HepG2 (cell line): ENCODE data around the gene TPX2. TPM values are rescaled to one million over a fixed set of nuclear protein-coding genes. Genes with fewer than 3 reads are reported as not detected.

Experiments
- DMAP1 ChIP-seq: IDR thresholded peaks from 2 replicates; pipeline ENCODE4 v1.6.1; 2016
- GATA4 ChIP-seq: sonication (generic); IDR thresholded peaks from 2 replicates; pipeline ENCODE4 v1.6.1; 2016; ENCODE audit warnings: antibody characterized with exemption, low read depth, borderline replicate concordance
- HDAC1 ChIP-seq: sonication (generic); formaldehyde crosslinking; IDR thresholded peaks from 2 replicates; pipeline ENCODE4 v1.5.1; 2020; ENCODE audit warnings: mild to moderate bottlenecking, missing genetic modification reagents
- HMGA1 ChIP-seq: sonication (generic); formaldehyde crosslinking; conservative IDR thresholded peaks from 2 replicates; pipeline ENCODE4 v1.4.0; 2020; ENCODE audit warnings: missing genetic modification reagents
- KLF13 ChIP-seq: sonication (generic); formaldehyde crosslinking; IDR thresholded peaks from 2 replicates; pipeline ENCODE4 v1.4.0; 2020; ENCODE audit warnings: mild to moderate bottlenecking, missing genetic modification reagents
- MAFG ChIP-seq: sonication (generic); formaldehyde crosslinking; IDR thresholded peaks from 2 replicates; pipeline ENCODE4 v1.5.1; 2020; ENCODE audit warnings: mild to moderate bottlenecking, missing genetic modification reagents
- MIER3 ChIP-seq: IDR thresholded peaks from 2 replicates; pipeline ENCODE4 v1.6.1; 2016; ENCODE audit warnings: missing compliant biosample characterization, borderline replicate concordance
- MTF1 ChIP-seq: sonication (generic); formaldehyde crosslinking; IDR thresholded peaks from 2 replicates; pipeline ENCODE4 v1.5.0; 2020; ENCODE audit warnings: missing genetic modification reagents
- NCOA5 ChIP-seq: sonication (generic); formaldehyde crosslinking; IDR thresholded peaks from 2 replicates; pipeline ENCODE4 v1.4.0; 2020; ENCODE audit warnings: missing genetic modification reagents
- NFKB2 ChIP-seq: sonication (generic); formaldehyde crosslinking; IDR thresholded peaks from 2 replicates; pipeline ENCODE4 v1.4.0; 2020; ENCODE audit warnings: missing genetic modification reagents, borderline replicate concordance
- NPAS2 ChIP-seq: sonication (generic); formaldehyde crosslinking; IDR thresholded peaks from 2 replicates; pipeline ENCODE4 v1.8.0; 2022; ENCODE audit warnings: mild to moderate bottlenecking, missing genetic modification reagents, borderline replicate concordance
- SAFB2 ChIP-seq: sonication (generic); formaldehyde crosslinking; IDR thresholded peaks from 2 replicates; pipeline ENCODE4 v1.5.1; 2020; ENCODE audit warnings: missing genetic modification reagents, low read depth, mild to moderate bottlenecking, borderline replicate concordance
- SCMH1 ChIP-seq: sonication (generic); formaldehyde crosslinking; IDR thresholded peaks from 2 replicates; pipeline ENCODE4 v1.9.0; 2021; ENCODE audit warnings: missing genetic modification reagents, mild to moderate bottlenecking, borderline replicate concordance
- SIX4 ChIP-seq: sonication (generic); formaldehyde crosslinking; IDR thresholded peaks from 2 replicates; pipeline ENCODE4 v1.4.0; 2020; ENCODE audit warnings: missing genetic modification reagents
- YEATS4 ChIP-seq: sonication (generic); formaldehyde crosslinking; IDR thresholded peaks from 2 replicates; pipeline ENCODE4 v1.4.0; 2020; ENCODE audit warnings: missing genetic modification reagents, borderline replicate concordance
- ZBTB21 ChIP-seq: sonication (generic); formaldehyde crosslinking; IDR thresholded peaks from 2 replicates; pipeline ENCODE4 v1.4.0; 2020; ENCODE audit warnings: missing genetic modification reagents
- ZFP36 ChIP-seq: fragments of 150-350 bp; IDR thresholded peaks from 2 replicates; pipeline ENCODE4 v1.6.1; 2018; ENCODE audit warnings: borderline replicate concordance, low read length, low read depth; ENCODE audit not compliant: partially characterized antibody
- ZNF30 ChIP-seq: sonication (generic); formaldehyde crosslinking; IDR thresholded peaks from 2 replicates; pipeline ENCODE4 v1.5.0; 2020; ENCODE audit warnings: mild to moderate bottlenecking, missing genetic modification reagents
- ZNF317 ChIP-seq: sonication (generic); formaldehyde crosslinking; IDR thresholded peaks from 2 replicates; pipeline ENCODE4 v1.5.0; 2020; ENCODE audit warnings: mild to moderate bottlenecking, missing genetic modification reagents
- ZNF564 ChIP-seq: sonication (generic); formaldehyde crosslinking; IDR thresholded peaks from 2 replicates; pipeline ENCODE4 v1.8.1; 2023; ENCODE audit warnings: mild to moderate bottlenecking, missing genetic modification reagents
- ZNF607 ChIP-seq: sonication (generic); formaldehyde crosslinking; IDR thresholded peaks from 2 replicates; pipeline ENCODE4 v1.5.1; 2020; ENCODE audit warnings: missing genetic modification reagents, mild to moderate bottlenecking, borderline replicate concordance
- ZNF660 ChIP-seq: sonication (generic); formaldehyde crosslinking; IDR thresholded peaks from 2 replicates; pipeline ENCODE4 v1.5.1; 2020; ENCODE audit warnings: mild to moderate bottlenecking, low read depth, missing genetic modification reagents, borderline replicate concordance
- ZNF713 ChIP-seq: sonication (generic); formaldehyde crosslinking; IDR thresholded peaks from 2 replicates; pipeline ENCODE4 v1.4.0; 2020; ENCODE audit warnings: mild to moderate bottlenecking, missing genetic modification reagents
- ZNF773 ChIP-seq: sonication (generic); formaldehyde crosslinking; IDR thresholded peaks from 2 replicates; pipeline ENCODE4 v1.4.0; 2020; ENCODE audit warnings: missing genetic modification reagents, borderline replicate concordance
- ZNF777 ChIP-seq: sonication (generic); formaldehyde crosslinking; IDR thresholded peaks from 2 replicates; pipeline ENCODE4 v1.4.0; 2020; ENCODE audit warnings: missing genetic modification reagents
- ZNF782 ChIP-seq: sonication (generic); formaldehyde crosslinking; IDR thresholded peaks from 2 replicates; pipeline ENCODE4 v1.4.0; 2020; ENCODE audit warnings: missing genetic modification reagents, mild to moderate bottlenecking, borderline replicate concordance
- ZNF788 ChIP-seq: sonication (generic); formaldehyde crosslinking; IDR thresholded peaks from 2 replicates; pipeline ENCODE4 v1.5.0; 2020; ENCODE audit warnings: mild to moderate bottlenecking, missing genetic modification reagents, borderline replicate concordance
- polyA plus RNA-seq, 8 experiments: library from polyadenylated mRNA; depleted of rRNA in 3 of 8; stranded (reverse) in 7 of 8; unstranded in 1 of 8; fragments of >200 nt; fragmentation: Illumina TruSeq in 4 of 8; extraction: Trizol in 4 of 8; gene quantifications; 2 replicates each; pipeline versions ENCODE4 v1.2.1 to v1.2.3, GENCODE V29; 2011 to 2016; ENCODE audit warnings: low read depth in 4 of 8, missing spikeins in 1 of 8, mixed read lengths in 1 of 8; ENCODE audit not compliant: insufficient read depth in 1 of 8
- total RNA-seq, 5 experiments: library from RNA; depleted of rRNA; stranded (reverse); fragments of >200 nt; fragmentation: Illumina TruSeq; extraction: Trizol; gene quantifications; 2 replicates each; pipeline ENCODE4 v1.2.3, GENCODE V29; 2016; ENCODE audit warnings: low read depth in 1 of 5
- TF ChIP-seq, protein P1 (sequence below): sonication (generic); formaldehyde crosslinking; IDR thresholded peaks from 2 replicates; pipeline ENCODE4 v1.8.1; 2023; ENCODE audit warnings: mild to moderate bottlenecking, inconsistent platforms, moderate library complexity, missing genetic modification reagents, borderline replicate concordance
- TF ChIP-seq, protein P2 (sequence below): sonication (generic); formaldehyde crosslinking; IDR thresholded peaks from 2 replicates; pipeline ENCODE4 v1.8.0; 2022; ENCODE audit warnings: missing genetic modification reagents, low read depth, mild to moderate bottlenecking, borderline replicate concordance
- TF ChIP-seq, protein P3 (sequence below): sonication (generic); formaldehyde crosslinking; IDR thresholded peaks from 2 replicates; pipeline ENCODE4 v1.8.0; 2023; ENCODE audit warnings: mild to moderate bottlenecking, missing genetic modification reagents

The TPX2 gene
- total and polyA plus RNA-seq, 2 of the 13 experiments (the other 11 are each of a cell fraction or from before 2014, with no cell fraction given) = 34.3 to 124 TPM

DNA sequence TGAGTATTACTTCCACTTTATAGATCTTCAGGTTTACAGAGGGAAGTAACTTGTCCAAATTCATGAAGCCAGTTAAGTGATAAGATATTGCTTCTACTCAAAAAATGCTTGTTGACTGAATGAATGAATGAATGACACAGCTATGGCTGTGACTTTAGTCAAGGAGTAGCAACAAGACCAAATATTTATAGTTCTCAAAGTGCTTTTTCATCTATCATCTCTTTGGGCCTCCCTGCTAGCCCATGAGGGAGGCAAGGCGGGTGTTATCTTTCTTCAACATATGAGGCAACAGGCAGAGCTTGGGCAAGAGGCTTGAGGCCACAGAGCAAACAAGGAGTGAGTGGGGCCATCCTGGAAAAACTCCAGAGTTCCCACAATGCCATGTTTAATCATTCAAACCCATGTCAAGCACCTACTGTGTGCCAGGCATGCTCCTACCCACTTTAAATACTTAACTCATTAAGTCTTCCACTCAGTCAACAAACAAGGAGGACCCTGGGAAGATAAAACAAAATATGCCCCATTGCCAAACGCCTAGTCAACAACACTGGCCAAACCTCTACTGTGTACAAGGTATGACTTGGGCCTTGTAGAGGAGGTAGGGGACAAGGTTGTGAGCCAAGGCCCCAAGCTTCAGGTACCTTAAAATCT lies 32.4 kb upstream of the TPX2 start (continued):
- TF ChIP-seq, protein P1, sequence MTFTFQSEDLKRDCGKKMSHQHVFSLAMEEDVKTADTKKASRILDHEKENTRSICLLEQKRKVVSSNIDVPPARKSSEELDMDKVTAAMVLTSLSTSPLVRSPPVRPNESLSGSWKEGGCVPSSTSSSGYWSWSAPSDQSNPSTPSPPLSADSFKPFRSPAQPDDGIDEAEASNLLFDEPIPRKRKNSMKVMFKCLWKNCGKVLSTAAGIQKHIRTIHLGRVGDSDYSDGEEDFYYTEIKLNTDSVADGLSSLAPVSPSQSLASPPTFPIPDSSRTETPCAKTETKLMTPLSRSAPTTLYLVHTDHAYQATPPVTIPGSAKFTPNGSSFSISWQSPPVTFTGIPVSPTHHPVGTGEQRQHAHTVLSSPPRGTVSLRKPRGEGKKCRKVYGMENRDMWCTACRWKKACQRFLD (CRISPR knock-in tag) = no peak
- TF ChIP-seq ZNF788 (peak; percentile 97; the same call in 1 of the 2 replicates), SIX4 (CRISPR knock-in tag) (peak; percentile 95), DMAP1 (peak; percentile 76; the same call in 1 of the 2 replicates), KLF13 (CRISPR knock-in tag) (no peak), SAFB2 (CRISPR knock-in tag) (0 out of 2 replicates have a peak, but pooled peaks have one; percentile 20), HMGA1 (CRISPR knock-in tag) (no peak), ZFP36 (no peak), NPAS2 (CRISPR knock-in tag) (no peak), MAFG (no peak), GATA4 (peak; percentile 98), ZNF607 (CRISPR knock-in tag) (peak; percentile 70; the same call in 1 of the 2 replicates), ZNF773 (CRISPR knock-in tag) (no peak), ZNF713 (no peak), ZNF660 (CRISPR knock-in tag) (no peak), NCOA5 (no peak), ZNF317 (CRISPR knock-in tag) (no peak), YEATS4 (CRISPR knock-in tag) (peak; percentile 79; the same call in 1 of the 2 replicates), ZBTB21 (CRISPR knock-in tag) (peak; percentile 74; the same call in 1 of the 2 replicates), MTF1 (CRISPR knock-in tag) (no peak), ZNF564 (CRISPR knock-in tag) (peak; percentile 67; the same call in 1 of the 2 replicates), HDAC1 (CRISPR knock-in tag) (peak; percentile 96), ZNF30 (0 out of 2 replicates have a peak, but pooled peaks have one; percentile 11), NFKB2 (CRISPR knock-in tag) (no peak; the same call in 1 of the 2 replicates), SCMH1 (CRISPR knock-in tag) (no peak), ZNF782 (CRISPR knock-in tag) (peak; percentile 91; the same call in 1 of the 2 replicates), MIER3 (CRISPR knock-in tag) (peak; percentile 97; the same call in 1 of the 2 replicates), ZNF777 (CRISPR knock-in tag) (no peak)
- TF ChIP-seq, protein P2, sequence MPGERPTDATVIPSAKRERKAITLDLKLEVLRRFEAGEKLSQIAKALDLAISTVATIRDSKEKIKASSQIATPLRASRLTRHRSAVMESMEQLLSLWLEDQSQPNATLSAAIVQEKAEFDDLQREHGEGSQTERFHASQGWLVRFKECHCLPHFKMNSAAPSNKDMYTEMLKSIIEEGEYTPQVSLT = no peak
- TF ChIP-seq, protein P3, sequence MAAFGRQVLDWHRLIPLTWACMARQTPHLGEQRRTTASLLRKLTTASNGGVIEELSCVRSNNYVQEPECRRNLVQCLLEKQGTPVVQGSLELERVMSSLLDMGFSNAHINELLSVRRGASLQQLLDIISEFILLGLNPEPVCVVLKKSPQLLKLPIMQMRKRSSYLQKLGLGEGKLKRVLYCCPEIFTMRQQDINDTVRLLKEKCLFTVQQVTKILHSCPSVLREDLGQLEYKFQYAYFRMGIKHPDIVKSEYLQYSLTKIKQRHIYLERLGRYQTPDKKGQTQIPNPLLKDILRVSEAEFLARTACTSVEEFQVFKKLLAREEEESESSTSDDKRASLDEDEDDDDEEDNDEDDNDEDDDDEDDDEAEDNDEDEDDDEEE (CRISPR knock-in tag) = 0 out of 2 replicates have a peak, but pooled peaks have one; percentile 19
